Measurements from ENCODE around the gene VEGFD.

- TF ChIP-seq CTCF (IDR thresholded peaks at IDR 0.05) = no peak
- TF ChIP-seq POLR2A (IDR thresholded peaks at IDR 0.05) = no peak
Observed at GRCh38 chrX:15401378-15401777, 17.2 kb upstream of the VEGFD start.

Data from thyroid gland (tissue), 4 donors.